GM18526 (cell line): ENCODE data around the gene MOCS1.

Source experiments
- POLR2A ChIP-seq: IDR thresholded peaks from 3 replicates; pipeline ENCODE4 v1.6.1; 2011; ENCODE audit not compliant: insufficient read length; ENCODE audit errors: extremely low read depth

MOCS1 gene

GRCh38 chr6:39902786-39903465 is 31.3 kb downstream of the MOCS1 start:
- no peak for TF ChIP-seq POLR2A

DNA sequence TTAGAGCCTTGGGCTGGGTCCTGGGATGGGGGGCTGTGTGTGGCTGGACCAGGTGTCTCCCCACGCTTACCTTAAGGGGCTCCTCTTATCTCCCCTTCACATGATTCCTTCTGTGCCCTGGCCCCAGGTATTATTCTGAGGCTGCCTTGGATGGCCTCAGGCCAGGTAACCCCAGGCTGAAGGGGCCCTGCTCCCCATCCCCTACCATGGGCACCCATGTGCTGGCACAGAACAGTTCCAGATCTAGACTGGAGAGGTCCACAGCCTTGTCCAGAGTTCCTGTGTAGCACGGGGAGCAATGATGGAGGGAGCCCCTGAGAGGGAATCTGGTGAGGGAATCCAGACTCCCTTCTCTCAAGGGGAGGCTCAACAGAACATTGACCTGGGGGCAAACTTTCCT is 32.1 kb downstream of the MOCS1 start:
- no peak for TF ChIP-seq POLR2A

DNA sequence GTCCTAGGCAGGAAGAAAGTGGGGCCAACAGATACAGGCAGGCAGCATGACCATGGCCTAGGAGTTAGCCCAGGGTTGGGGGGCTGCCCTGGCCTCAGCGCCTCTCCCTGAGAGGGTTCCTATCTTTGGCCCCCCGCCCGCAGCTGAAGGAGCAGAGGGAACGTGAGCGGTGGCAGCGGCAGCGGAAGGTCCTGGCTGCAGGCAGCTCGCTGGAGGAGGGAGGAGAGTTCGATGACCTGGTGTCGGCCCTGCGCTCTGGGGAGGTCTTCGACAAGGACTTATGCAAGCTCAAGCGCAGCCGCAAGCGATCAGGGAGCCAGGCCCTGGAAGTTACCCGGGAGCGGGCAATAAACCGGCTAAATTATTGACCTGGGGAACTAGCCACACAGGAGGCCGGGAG is 32.6 kb downstream of the MOCS1 start:
- no peak for TF ChIP-seq POLR2A

GRCh38 chr6:39901116-39901655 is 33.1 kb downstream of the MOCS1 start:
- no peak for TF ChIP-seq POLR2A

GRCh38 chr6:39899554-39900295 is 34.5 kb downstream of the MOCS1 start:
- no peak for TF ChIP-seq POLR2A

- TF ChIP-seq POLR2A, result no peak
Measured at GRCh38 chr6:39898625-39899024, 35.6 kb downstream of the MOCS1 start.

- TF ChIP-seq POLR2A, result no peak
Measured at GRCh38 chr6:39897698-39898097, 36.6 kb downstream of the MOCS1 start.

GRCh38 chr6:39896701-39897100 is 37.6 kb downstream of the MOCS1 start:
- TF ChIP-seq POLR2A, result no peak

DNA sequence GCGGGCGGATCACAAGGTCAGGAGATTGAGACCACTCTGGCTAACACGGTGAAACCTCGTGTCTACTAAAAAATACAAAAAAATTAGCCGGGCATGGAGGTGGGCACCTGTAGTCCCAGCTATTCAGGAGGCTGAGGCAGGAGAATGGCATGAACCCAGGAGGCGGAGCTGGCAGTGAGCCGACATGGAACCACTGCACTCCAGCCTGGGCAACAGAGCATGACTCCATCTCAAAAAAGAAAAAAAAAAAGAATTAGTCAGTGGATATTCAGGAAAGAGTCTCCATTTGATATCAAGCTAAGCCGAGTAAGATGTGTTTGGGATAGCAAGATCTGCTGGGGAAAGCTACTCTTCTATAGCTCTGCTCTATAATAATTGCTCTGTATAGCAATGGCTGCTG is 41.0 kb downstream of the MOCS1 start:
- no peak for TF ChIP-seq POLR2A

DNA sequence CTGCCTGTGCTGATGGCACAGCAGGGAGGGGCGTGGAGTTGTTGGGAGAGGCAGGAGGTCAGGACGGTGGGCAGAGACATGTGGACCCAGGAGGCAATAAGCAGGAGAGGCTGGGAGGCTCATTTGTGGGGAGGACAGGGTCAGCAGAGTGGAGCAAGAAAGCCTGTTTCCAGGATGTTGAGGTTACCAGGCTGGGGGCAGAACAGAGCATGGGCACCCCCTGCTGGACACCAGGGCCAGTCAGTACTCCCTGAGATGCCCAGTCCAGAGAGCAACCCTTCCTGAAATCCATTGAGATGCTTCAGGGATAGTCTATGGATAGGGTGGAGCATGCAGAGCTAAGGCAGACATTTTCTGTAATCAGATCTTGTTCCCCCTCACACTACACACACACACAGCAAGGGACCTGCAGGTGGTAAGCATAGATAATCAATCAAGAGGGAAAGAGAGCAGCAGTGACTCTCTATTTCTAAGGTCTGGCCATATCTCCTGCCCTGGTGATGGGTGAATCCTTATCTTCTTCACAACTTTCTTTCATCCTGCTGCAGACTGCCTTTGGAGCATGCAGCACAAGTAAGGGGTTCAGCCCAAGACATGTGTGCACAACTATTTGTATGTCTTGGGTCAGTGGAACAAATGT is 41.7 kb downstream of the MOCS1 start:
- TF ChIP-seq POLR2A, result no peak

DNA sequence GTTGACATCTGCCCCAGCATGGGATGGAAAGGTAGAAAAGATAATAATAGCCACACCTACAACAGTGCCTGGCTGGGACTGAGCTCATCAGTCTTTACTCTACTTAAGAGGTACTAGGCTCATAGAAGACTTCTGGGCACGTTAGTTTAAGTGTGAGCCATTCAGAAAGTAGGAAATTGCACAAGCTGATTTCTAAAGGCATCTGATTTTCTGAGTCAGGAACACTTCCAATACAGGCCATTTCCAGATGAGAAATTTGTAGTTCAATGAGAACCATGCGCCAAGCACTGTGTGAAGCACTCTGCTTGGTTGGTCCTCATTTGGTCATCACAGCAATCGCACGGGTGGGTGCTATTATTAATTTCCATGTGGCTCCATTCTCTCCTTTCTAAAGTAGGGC is 42.3 kb downstream of the MOCS1 start:
- no peak for TF ChIP-seq POLR2A

- no peak for TF ChIP-seq POLR2A
Measured at GRCh38 chr6:39891353-39891752, 42.9 kb downstream of the MOCS1 start.

DNA sequence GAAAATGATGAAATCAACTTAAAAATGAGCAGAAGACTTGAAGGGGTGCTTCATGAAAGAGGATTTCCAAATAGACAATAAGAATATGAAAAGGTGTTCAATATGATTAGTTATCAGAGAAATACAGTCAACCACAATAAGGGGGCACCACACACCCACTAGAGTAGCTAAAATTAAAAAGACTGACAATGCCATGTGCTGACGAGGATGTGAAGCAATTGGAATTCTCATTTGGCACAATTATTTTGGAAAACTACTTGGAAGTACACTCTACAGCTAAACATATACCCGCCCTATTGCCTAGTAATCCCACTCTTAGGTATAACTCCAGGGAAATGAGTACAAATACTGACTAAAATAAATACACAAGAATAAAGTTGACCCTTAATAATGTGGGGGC is 45.0 kb downstream of the MOCS1 start:
- no peak for TF ChIP-seq POLR2A

DNA sequence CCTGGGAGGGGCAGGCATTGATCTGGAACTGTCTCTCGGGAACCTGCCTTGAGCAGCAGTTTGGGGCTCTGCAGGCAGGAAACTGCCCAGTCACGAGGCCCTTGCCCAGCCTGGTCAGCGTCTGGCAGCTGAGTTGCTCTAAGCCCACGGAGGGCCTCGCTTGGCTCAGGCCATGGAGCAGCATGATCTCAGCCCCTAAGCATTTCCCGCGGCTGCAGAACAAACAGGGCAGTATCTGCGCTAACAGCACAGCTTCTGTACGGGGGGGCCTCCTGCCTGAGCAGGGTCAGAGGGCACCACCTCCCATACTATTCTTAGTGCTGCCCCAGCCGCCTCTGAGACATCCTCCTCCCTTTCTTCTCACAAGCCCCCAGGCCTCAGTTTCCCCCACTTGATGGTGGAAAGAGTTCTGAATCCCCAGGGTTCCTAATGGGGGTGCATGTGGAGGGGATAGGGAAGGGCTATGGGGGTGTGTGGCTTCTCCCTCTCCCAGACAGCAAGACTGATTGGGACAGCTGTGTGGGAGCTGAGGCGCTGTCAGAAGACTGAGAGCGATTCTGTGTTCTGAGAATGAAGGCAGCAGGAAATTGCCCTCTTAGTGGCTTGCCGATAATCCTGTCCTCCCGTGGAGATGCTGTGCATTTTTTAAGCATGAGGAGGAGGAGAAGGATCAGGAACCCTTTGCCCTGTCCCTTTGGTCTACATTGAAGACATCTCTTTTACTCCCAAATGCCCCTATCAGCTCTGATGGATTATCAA is 46.4 kb downstream of the MOCS1 start:
- no peak for TF ChIP-seq POLR2A

- TF ChIP-seq POLR2A, result no peak
Measured at GRCh38 chr6:39886871-39887270, 47.4 kb downstream of the MOCS1 start.
